ENCODE data around the gene GABARAP.

Gene GABARAP

DNA sequence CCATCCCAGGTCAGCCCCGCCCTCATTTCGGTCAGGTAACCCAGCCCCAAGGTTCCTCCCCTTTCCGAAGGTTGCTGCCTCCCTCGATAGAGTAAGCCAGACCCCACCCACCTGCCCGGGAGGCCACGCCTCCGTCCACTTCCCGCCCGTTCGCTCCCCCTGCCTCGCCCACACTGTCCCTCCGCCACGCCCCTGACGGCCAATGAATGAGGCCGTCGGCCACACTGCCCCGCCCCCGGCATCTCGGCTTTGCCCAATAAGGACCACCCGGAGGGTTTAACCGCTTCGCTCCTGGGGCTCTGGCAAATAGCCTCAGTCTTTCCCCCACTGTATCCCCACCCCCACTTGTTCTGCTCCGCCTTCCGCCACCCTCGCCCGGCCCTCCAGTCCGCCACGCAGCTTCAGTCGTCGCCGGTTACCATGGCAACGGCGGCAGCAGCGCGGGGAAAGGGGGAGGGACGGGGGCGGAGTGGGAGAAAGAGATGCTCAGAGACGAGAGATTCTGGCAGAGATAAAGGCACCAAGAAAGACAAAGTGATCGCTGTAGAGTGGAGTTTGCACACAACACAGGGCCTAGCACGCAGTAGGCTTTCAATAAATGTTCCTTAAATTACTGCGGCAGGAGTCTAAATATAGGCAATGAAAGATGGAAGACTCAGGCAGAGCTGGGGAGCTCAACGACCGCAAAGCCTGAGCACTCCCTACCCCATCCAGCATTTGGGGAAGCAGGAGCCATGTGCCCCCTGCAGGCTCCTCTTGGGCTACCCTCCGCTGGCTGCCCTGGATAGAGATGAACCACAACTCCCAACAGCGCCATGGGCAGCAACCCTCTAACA, 27.7 kb downstream of the GABARAP start:
- Histone ChIP-seq H3K4me3 (ENCODE audit: insufficient read depth, low read length, poor library complexity, severe bottlenecking) (peak overlapping the region; percentile 46), H2AFZ (ENCODE audit: low read depth, low read length, severe bottlenecking) (peak overlapping the region; percentile 6), H3K27me3 (ENCODE audit: low read length) (no peaks in the 10 kb centered on the region), H3K9ac (ENCODE audit: low read length) (peak overlapping the region; percentile 15; the same call in 1 of the 2 replicates), H4K20me1 (ENCODE audit: low read depth, low read length) (no peaks in the 10 kb centered on the region), H3K36me3 (ENCODE audit: low read length) (no peaks in the 10 kb centered on the region), H3K4me2 (ENCODE audit: low read depth, low read length, poor library complexity, severe bottlenecking) (peak overlapping the region; percentile 67), H3K9me2 (replicated peaks; ENCODE audit: insufficient read depth, low read length) (no peaks in the 10 kb centered on the region), H3F3A (ENCODE audit: insufficient read depth) (peaks cover 5% of the 10 kb centered on the region; the same call in 1 of the 2 replicates), H3K27ac (ENCODE audit: low read depth, low read length) (no peak overlapping the region), H3K9me3 (ENCODE audit: insufficient read depth, low read length) (no peaks in the 10 kb centered on the region), H3K79me2 (ENCODE audit: insufficient read depth, low read length) (no peaks in the 10 kb centered on the region)
- TF ChIP-seq EZH2phosphoT487 (conservative IDR thresholded peaks at IDR 0.05; ENCODE audit: low read length): no peak
- TF ChIP-seq, protein P1, sequence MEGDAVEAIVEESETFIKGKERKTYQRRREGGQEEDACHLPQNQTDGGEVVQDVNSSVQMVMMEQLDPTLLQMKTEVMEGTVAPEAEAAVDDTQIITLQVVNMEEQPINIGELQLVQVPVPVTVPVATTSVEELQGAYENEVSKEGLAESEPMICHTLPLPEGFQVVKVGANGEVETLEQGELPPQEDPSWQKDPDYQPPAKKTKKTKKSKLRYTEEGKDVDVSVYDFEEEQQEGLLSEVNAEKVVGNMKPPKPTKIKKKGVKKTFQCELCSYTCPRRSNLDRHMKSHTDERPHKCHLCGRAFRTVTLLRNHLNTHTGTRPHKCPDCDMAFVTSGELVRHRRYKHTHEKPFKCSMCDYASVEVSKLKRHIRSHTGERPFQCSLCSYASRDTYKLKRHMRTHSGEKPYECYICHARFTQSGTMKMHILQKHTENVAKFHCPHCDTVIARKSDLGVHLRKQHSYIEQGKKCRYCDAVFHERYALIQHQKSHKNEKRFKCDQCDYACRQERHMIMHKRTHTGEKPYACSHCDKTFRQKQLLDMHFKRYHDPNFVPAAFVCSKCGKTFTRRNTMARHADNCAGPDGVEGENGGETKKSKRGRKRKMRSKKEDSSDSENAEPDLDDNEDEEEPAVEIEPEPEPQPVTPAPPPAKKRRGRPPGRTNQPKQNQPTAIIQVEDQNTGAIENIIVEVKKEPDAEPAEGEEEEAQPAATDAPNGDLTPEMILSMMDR (IDR thresholded peaks at IDR 0.05; ENCODE audit: insufficient read depth, low read length, poor library complexity, severe bottlenecking): no peak

DNA sequence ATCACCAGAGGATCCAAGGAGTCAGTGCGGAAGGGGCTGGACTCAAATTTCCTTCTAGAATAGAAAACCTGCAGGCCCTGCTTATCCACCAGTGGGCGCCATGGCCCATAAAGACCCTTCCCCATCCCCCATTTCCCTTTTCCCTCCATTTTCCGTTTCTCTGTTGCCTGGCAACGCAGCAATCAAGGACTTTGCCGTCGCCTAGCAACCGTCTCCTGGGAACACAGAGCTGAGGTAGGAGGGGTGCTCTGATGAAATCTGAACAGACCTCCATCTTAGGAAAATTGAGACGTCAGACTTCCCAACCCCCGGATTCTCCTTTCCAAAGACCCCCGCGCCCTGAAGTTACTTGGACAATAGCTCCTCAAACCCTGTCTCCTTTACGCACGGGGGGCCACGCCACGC, 28.4 kb downstream of the GABARAP start:
- Histone ChIP-seq H3K9me2 (replicated peaks; ENCODE audit: insufficient read depth, low read length) (no peaks in the 10 kb centered on the region), H2AFZ (ENCODE audit: low read depth, low read length, severe bottlenecking) (no peak overlapping the region), H3K79me2 (ENCODE audit: insufficient read depth, low read length) (no peaks in the 10 kb centered on the region), H3K27me3 (ENCODE audit: low read length) (no peaks in the 10 kb centered on the region), H4K20me1 (ENCODE audit: low read depth, low read length) (no peaks in the 10 kb centered on the region), H3K27ac (ENCODE audit: low read depth, low read length) (no peak overlapping the region), H3K9ac (ENCODE audit: low read length) (no peak overlapping the region), H3F3A (ENCODE audit: insufficient read depth) (peaks cover 5% of the 10 kb centered on the region; the same call in 1 of the 2 replicates), H3K36me3 (ENCODE audit: low read length) (no peaks in the 10 kb centered on the region), H3K9me3 (ENCODE audit: insufficient read depth, low read length) (no peaks in the 10 kb centered on the region), H3K4me3 (ENCODE audit: insufficient read depth, low read length, poor library complexity, severe bottlenecking) (peak overlapping the region; percentile 46), H3K4me2 (ENCODE audit: low read depth, low read length, poor library complexity, severe bottlenecking) (peak overlapping the region; percentile 67)
- TF ChIP-seq, protein P1 (IDR thresholded peaks at IDR 0.05; ENCODE audit: insufficient read depth, low read length, poor library complexity, severe bottlenecking): peak; percentile 29
- TF ChIP-seq EZH2phosphoT487 (conservative IDR thresholded peaks at IDR 0.05; ENCODE audit: low read length): no peak

DNA sequence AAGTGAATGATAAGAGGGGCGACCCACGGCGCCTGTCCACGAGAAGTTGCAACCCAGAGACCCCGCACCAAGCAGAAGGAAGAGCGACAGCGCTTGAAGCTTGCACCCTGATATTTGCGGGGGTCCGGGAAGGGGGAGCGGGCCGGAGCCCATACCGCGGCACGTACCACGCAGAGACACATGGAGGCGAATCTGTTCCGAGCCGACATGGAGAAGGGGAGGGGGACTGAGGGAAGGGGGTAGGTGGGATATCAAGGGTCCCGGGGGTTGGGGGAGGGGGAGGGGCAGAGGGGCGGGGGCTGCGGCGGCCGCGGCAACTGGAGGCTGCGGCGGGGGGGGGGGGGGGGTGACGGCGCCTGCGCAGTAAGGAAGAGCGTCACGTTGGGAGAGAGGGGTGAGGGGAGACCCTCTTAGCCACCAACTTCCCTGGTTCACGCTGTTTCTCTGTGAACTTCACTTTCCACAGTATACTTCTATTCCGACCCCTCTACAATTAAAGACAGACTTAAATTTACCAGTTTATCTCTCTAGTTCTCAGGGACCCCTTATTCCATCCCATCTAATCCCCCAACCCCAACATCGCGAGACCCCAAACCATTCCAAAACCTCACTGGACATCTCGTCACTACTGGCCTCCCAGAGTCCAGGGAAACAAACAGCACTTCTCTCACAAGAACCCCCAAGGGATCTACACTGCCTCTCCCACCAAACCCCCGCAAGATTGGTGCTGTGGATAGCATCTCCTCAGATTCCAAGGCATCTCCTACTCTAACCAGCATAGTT, 30.6 kb downstream of the GABARAP start:
- Histone ChIP-seq H3K9me3 (ENCODE audit: insufficient read depth, low read length) (no peaks in the 10 kb centered on the region), H2AFZ (ENCODE audit: low read depth, low read length, severe bottlenecking) (no peak overlapping the region), H3F3A (ENCODE audit: insufficient read depth) (peaks cover 5% of the 10 kb centered on the region; the same call in 1 of the 2 replicates), H4K20me1 (ENCODE audit: low read depth, low read length) (no peaks in the 10 kb centered on the region), H3K9ac (ENCODE audit: low read length) (no peak overlapping the region), H3K4me2 (ENCODE audit: low read depth, low read length, poor library complexity, severe bottlenecking) (no peak overlapping the region), H3K27me3 (ENCODE audit: low read length) (no peaks in the 10 kb centered on the region), H3K9me2 (replicated peaks; ENCODE audit: insufficient read depth, low read length) (no peaks in the 10 kb centered on the region), H3K4me3 (ENCODE audit: insufficient read depth, low read length, poor library complexity, severe bottlenecking) (no peak overlapping the region), H3K79me2 (ENCODE audit: insufficient read depth, low read length) (no peaks in the 10 kb centered on the region), H3K36me3 (ENCODE audit: low read length) (no peaks in the 10 kb centered on the region), H3K27ac (ENCODE audit: low read depth, low read length) (no peak overlapping the region)
- TF ChIP-seq EZH2phosphoT487 (conservative IDR thresholded peaks at IDR 0.05; ENCODE audit: low read length): no peak
- TF ChIP-seq, protein P1 (IDR thresholded peaks at IDR 0.05; ENCODE audit: insufficient read depth, low read length, poor library complexity, severe bottlenecking): no peak
